GM13976 (cell line): Measurements from ENCODE around the gene ARRDC1.
A peak's percentile ranks its signal among the peaks of the same experiment; 100 is the strongest.
"Not testable (repeated sequence)": the region's sequence is repeated elsewhere in the genome, so short reads cannot be mapped to it uniquely, and the experiment has no call there.

ENCODE experiments used
- DNase-seq: peaks from one replicate; pipeline ENCODE4 v3.0.0; 2012; ENCODE audit warnings: low spot score
- CTCF ChIP-seq: IDR thresholded peaks from 2 replicates; pipeline ENCODE4 v1.5.1; 2012; ENCODE audit warnings: borderline replicate concordance, mild to moderate bottlenecking; ENCODE audit not compliant: insufficient read depth; ENCODE audit errors: extremely low read depth, missing control alignments, control extremely low read depth
- in situ Hi-C: fragments of 300-500 bp; cut with MboI; formaldehyde crosslinking; loops from one replicate; pipeline ENCODE4 v1.12.0; 2022; ENCODE audit warnings: low sequenced_read_pairs, mixed read lengths, inconsistent platforms; ENCODE audit not compliant: unreplicated experiment

The ARRDC1 gene

GRCh38 chr9:137615387-137615871 lies 9.9 kb downstream of the ARRDC1 start:
- in situ Hi-C loops: no loop called here
- TF ChIP-seq CTCF: no peak

GRCh38 chr9:137618105-137619067 lies 12.9 kb downstream of the ARRDC1 start, which contains the start of gene EHMT1:
Gene EHMT1, plus strand, starts transcription at chr9:137619005. Its CDS starts 24 bp downstream, at chr9:137619029.
- DNase-seq: peak; percentile 99

More at GRCh38 chr9:137615387-137615871, 9.9 kb downstream of the ARRDC1 start:
- DNase-seq: no peak

GRCh38 chr9:137619240-137620047 lies 14.0 kb downstream of the ARRDC1 start:
- no peak for TF ChIP-seq CTCF
- DNase-seq: peak; percentile 66
- in situ Hi-C loops: no loop called here

More at GRCh38 chr9:137618105-137619067, 12.9 kb downstream of the ARRDC1 start, which contains the start of gene EHMT1:
- no peak for TF ChIP-seq CTCF
- in situ Hi-C loops: no loop called here

GRCh38 chr9:137620048-137620405 lies 14.5 kb downstream of the ARRDC1 start:
- no peak for DNase-seq
- in situ Hi-C loops: no loop called here
- no peak for TF ChIP-seq CTCF

- TF ChIP-seq CTCF: no peak
- in situ Hi-C loops: no loop called here
These were observed 15.1 kb downstream of the ARRDC1 start for GRCh38 chr9:137620581-137620980.

GRCh38 chr9:137621131-137621757 lies 15.8 kb downstream of the ARRDC1 start:
- no peak for DNase-seq
- in situ Hi-C loops: no loop called here
- no peak for TF ChIP-seq CTCF

More at GRCh38 chr9:137620581-137620980, 15.1 kb downstream of the ARRDC1 start:
- no peak for DNase-seq

GRCh38 chr9:137622211-137622610 lies 16.7 kb downstream of the ARRDC1 start:
- in situ Hi-C loops, DNase-seq: not testable (repeated sequence)
